Neutrophil (primary cell): ENCODE results near the gene FOXJ1.

Experiments
- H3K27ac ChIP-seq: fragments of 200-600 bp; sonication (generic); 2 replicates; pipeline ENCODE4 v1.5.1; 2016; ENCODE audit warnings: mild to moderate bottlenecking, moderate library complexity
- H3K27me3 ChIP-seq: fragments of 200-600 bp; sonication (generic); 2 replicates; pipeline ENCODE4 v1.6.0; 2016; ENCODE audit warnings: mild to moderate bottlenecking
- H3K36me3 ChIP-seq: fragments of 200-600 bp; sonication (generic); 2 replicates; pipeline ENCODE4 v1.5.1; 2017
- H3K4me1 ChIP-seq, 2 experiments: fragments of 200-600 bp in 1 of 2; sonication (generic) in 1 of 2; 1 replicate in 1 of 2; 2 replicates in 1 of 2; pipeline versions ENCODE4 v1.5.1 to v1.6.1; 2013 to 2016; ENCODE audit warnings: low read depth in 1 of 2, low read length in 1 of 2, mild to moderate bottlenecking in 1 of 2, moderate library complexity in 1 of 2; ENCODE audit not compliant: control insufficient read depth in 1 of 2, insufficient read depth in 1 of 2
- H3K4me3 ChIP-seq, 2 experiments: fragments of 200-600 bp in 1 of 2; sonication (generic) in 1 of 2; 1 replicate in 1 of 2; 2 replicates in 1 of 2; pipeline ENCODE4 v1.5.1; 2013 to 2016; ENCODE audit warnings: low read depth in 1 of 2, low read length in 1 of 2, mild to moderate bottlenecking in 1 of 2, moderate library complexity in 1 of 2
- H3K9me3 ChIP-seq: fragments of 200-600 bp; sonication (generic); 2 replicates; pipeline ENCODE4 v1.5.1; 2016
- TF ChIP-seq, protein P1 (sequence below): fragments of 200-600 bp; sonication (generic); IDR thresholded peaks from 2 replicates; pipeline ENCODE4 v1.5.1; 2016; ENCODE audit warnings: antibody characterized with exemption

FOXJ1 gene

DNA sequence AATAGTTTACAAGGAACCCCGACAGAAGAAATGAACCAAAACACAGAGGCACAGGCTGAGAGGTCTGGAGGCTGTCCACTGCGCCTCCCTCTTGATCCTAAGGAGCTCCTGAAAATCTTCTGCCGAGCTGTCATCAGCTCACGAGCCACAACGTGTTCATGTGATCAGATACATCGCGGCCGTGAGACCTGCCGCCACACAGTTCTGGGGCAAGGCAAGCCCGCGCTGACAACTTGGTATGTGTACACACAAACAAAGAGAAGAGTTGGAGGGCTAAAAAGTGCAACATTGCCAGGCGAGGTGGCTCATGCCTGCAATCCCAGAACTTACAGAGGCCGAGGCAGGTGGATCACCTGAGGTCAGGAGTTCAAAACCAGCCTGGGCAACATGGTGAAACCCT lies 45.1 kb downstream of the FOXJ1 start:
- no peaks in the 10 kb centered on the region for H3K4me1 ChIP-seq
- TF ChIP-seq, protein P1, sequence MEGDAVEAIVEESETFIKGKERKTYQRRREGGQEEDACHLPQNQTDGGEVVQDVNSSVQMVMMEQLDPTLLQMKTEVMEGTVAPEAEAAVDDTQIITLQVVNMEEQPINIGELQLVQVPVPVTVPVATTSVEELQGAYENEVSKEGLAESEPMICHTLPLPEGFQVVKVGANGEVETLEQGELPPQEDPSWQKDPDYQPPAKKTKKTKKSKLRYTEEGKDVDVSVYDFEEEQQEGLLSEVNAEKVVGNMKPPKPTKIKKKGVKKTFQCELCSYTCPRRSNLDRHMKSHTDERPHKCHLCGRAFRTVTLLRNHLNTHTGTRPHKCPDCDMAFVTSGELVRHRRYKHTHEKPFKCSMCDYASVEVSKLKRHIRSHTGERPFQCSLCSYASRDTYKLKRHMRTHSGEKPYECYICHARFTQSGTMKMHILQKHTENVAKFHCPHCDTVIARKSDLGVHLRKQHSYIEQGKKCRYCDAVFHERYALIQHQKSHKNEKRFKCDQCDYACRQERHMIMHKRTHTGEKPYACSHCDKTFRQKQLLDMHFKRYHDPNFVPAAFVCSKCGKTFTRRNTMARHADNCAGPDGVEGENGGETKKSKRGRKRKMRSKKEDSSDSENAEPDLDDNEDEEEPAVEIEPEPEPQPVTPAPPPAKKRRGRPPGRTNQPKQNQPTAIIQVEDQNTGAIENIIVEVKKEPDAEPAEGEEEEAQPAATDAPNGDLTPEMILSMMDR, result no peak
- no peak overlapping the region for H3K4me3 ChIP-seq
- no peak overlapping the region for H3K27ac ChIP-seq
- no peaks in the 10 kb centered on the region for H3K9me3 ChIP-seq
- no peaks in the 10 kb centered on the region for H3K27me3 ChIP-seq
- peaks cover 88% of the 10 kb centered on the region for H3K36me3 ChIP-seq

GRCh38 chr17:76094046-76094445 lies 47.0 kb downstream of the FOXJ1 start:
- Histone ChIP-seq H3K4me3 (no peak overlapping the region), H3K27me3 (no peaks in the 10 kb centered on the region), H3K27ac (no peak overlapping the region), H3K9me3 (no peaks in the 10 kb centered on the region), H3K4me1 (no peaks in the 10 kb centered on the region), H3K36me3 (peaks cover 89% of the 10 kb centered on the region)
- TF ChIP-seq, protein P1, result no peak

DNA sequence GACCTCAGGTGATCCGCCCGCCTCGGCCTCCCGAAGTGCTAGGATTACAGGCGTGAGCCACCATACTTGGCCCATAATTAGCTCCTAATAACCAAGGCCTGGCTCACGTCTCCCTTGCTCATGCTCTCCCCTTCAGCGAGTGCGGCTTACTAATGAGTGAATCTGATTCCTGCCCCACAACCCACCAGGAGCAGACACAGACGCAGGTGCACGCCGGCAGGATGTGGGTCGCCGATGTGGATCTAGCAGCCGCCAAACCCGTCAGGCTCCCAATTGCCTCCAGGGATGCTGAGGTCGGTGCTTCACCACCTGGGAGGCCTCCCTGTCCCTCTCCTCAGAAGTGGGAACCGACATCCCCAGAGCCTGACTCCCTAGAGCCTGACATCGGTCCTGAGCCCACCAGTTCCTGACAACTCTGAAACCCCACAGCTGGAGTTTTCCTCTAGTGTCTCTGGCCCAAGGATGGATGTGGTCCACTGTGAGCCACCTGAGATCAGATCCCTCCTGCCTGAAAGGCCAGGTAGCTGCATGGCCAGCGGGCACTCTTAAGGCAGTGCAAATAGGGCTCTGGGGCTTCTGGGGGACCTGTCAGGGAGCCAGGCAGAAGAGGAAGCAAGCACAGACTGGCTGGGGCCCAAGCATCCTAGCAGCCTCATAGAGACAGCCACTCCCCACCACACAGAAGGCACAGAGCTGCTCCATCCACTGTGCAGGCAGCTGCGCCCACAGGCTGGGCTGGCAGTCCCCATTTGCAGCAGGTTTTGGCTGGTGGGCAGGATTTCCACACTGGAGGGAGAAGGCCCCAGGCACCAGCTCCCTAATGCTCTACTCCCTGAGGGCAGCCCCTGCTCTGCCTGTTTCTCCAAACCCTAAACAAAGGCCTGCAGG lies 48.3 kb downstream of the FOXJ1 start:
- no peaks in the 10 kb centered on the region for H3K27me3 ChIP-seq
- no peak overlapping the region for H3K4me3 ChIP-seq
- no peak overlapping the region for H3K27ac ChIP-seq
- TF ChIP-seq, protein P1, result no peak
- H3K4me1 ChIP-seq, result no peaks in the 10 kb centered on the region
- H3K9me3 ChIP-seq, result no peaks in the 10 kb centered on the region
- peaks cover 92% of the 10 kb centered on the region for H3K36me3 ChIP-seq

DNA sequence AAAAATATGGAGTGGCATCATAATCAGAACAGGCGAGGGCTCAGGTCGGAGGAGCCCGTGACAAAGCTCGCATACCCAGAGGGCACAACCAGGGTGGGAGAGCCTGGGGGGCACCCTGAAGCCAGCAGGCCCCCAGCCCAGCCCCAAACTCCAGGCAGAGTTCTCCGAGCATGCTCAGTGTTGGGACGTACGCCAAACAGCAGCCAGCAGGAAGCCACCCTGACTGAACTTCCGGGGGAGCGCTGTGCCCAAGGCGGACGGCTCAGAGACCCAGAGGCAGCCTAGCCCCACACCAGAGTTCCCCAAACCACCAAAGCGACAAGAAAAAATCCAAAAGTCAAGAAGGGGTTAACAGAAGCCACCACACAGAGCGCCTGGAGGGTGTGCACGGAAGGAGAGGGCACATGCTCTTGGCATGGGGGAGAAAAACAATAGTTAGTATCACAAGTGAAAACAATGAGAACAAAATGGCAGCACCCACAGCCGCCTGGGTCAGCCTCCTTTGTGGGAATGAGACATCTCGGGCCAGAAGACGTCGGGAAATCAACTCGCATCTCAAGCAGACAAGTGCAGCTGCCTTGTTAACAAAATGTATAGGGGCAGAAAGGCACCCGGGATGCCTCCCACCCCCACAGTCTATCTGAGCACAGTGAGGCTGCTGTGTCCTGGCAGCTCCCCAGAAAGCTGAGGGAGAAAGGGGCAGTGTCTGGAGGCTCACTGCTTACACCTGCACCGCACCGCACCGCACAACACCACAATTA lies 49.3 kb downstream of the FOXJ1 start:
- H3K27me3 ChIP-seq, result no peaks in the 10 kb centered on the region
- no peaks in the 10 kb centered on the region for H3K4me1 ChIP-seq
- peaks cover 92% of the 10 kb centered on the region for H3K36me3 ChIP-seq
- TF ChIP-seq, protein P1, result no peak
- H3K9me3 ChIP-seq, result no peaks in the 10 kb centered on the region
- no peak overlapping the region for H3K4me3 ChIP-seq
- H3K27ac ChIP-seq, result no peak overlapping the region

DNA sequence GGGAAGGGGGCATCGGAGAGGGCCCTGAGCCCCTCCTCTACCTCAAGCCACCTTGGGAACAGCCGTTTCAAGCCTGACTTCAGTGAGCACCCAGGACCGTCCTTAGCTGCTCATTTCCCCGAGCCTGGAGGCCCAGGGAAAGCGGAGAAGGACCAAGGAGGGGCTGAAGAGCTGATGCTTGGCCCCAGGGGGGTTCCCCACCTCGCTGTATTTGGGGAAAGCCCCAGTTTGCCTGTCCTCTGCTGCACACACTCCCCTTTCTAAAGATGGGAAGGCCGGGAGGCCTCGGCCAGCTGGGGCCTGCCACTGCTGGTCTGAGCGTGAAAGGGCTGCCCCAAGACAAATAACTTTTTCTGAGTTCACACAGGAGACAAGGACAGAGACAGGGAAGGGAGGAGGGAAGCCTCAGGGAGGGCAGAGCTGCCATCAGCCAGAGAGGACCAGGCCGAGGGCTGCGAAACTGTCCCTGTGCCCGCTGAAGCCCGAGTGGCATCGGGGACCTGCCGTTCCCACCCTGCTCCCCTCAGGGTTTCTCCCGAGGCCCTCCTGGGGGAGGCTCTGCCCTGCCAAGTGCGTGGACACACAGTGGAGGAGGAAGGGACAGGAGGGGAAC lies 50.4 kb downstream of the FOXJ1 start:
- H3K4me1 ChIP-seq, result no peaks in the 10 kb centered on the region
- H3K27me3 ChIP-seq, result no peaks in the 10 kb centered on the region
- no peaks in the 10 kb centered on the region for H3K9me3 ChIP-seq
- no peak overlapping the region for H3K4me3 ChIP-seq
- H3K27ac ChIP-seq, result no peak overlapping the region
- TF ChIP-seq, protein P1, result no peak
- peaks cover 94% of the 10 kb centered on the region for H3K36me3 ChIP-seq
